Measurements from ENCODE around the gene MAVS. TPM values are rescaled to one million over a fixed set of nuclear protein-coding genes. Genes with fewer than 3 reads are reported as not detected.

The MAVS gene
- total and polyA plus RNA-seq, 9 of the 15 experiments (the other 6 are each of a cell fraction or from before 2014, with no cell fraction given): 1.6 to 22.0 (median 11.3) TPM

DNA sequence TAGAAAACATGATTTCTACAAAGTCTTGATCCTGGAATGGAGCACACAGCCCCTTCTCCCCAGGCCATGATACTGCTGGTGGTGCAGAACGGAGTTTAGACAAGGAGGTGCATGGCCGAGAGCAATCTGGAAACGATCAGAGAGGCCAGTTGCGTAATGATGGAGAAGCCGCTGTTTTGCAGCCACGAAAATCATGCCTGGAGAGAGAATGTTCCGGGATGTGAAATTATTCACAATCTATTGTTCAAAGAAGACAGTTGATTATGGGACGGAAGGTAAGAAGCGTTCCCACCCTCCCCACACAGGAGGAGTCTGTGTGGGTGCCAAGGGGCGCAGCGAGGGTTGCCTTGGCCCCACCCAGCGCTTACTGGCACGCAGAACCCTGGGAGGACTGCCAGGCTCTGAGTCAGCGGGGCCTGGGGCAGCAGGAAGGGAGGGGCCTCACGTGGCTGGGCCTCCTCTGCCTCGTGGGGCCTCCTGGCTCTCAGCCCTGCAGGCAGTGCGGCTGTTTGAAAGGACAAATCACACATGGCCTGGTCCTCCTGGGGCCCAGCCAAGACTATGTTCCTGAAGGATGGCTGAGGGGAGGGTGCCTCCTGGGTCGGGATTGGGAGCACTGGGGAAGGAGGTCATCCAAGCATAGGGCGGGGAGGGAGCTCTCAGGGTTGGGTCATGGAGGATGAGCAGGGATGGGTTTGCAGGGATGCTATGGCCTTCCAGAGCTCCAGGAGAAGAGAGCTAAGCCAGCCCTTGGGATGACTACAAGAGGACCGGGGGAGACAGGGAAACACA lies 35.0 kb upstream of the MAVS start (continued):
- TF ChIP-seq XRCC5 (IDR thresholded peaks at IDR 0.05; ENCODE audit: low read depth, low read length) (no peak), FOS (IDR thresholded peaks at IDR 0.05; ENCODE audit: extremely low read depth, insufficient read length) (no peak), THAP7 (CRISPR knock-in tag; IDR thresholded peaks at IDR 0.05) (no peak), PTBP1 (IDR thresholded peaks at IDR 0.05; ENCODE audit: low read depth, low read length) (no peak), FOSL1 (tag; conservative IDR thresholded peaks at IDR 0.05) (peak; percentile 84), RBM15 (IDR thresholded peaks at IDR 0.05; ENCODE audit: insufficient read depth, low read length) (no peak), JUND (IDR thresholded peaks at IDR 0.05; ENCODE audit: borderline replicate concordance, low read depth, low read length) (peak; percentile 67; the same call in 1 of the 2 replicates), JUND (tag; IDR thresholded peaks at IDR 0.05; ENCODE audit: borderline replicate concordance, low read depth, low read length) (peak; percentile 66; the same call in 2 of the 3 replicates), CREM (IDR thresholded peaks at IDR 0.05; ENCODE audit: low read depth) (no peak; the same call in 1 of the 2 replicates), KLF1 (tag; IDR thresholded peaks at IDR 0.05) (no peak), RFX5 (IDR thresholded peaks at IDR 0.05; ENCODE audit: low read depth, low read length) (no peak), ATF3 (IDR thresholded peaks at IDR 0.05) (peak; percentile 71), ATF3 (CRISPR knock-in tag; conservative IDR thresholded peaks at IDR 0.05) (no peak), ESRRB (CRISPR knock-in tag; IDR thresholded peaks at IDR 0.05; ENCODE audit: borderline replicate concordance) (no peak), SP1 (CRISPR knock-in tag; IDR thresholded peaks at IDR 0.05) (no peak), PRPF4 (IDR thresholded peaks at IDR 0.05; ENCODE audit: insufficient read depth, low read depth, low read length, poor library complexity, severe bottlenecking) (no peak), MYBL2 (IDR thresholded peaks at IDR 0.05; ENCODE audit: low read depth) (no peak), MYBL2 (CRISPR knock-in tag; IDR thresholded peaks at IDR 0.05; ENCODE audit: borderline replicate concordance) (no peak), ETV1 (tag; conservative IDR thresholded peaks at IDR 0.05; ENCODE audit: low read depth) (no peak), RBM17 (IDR thresholded peaks at IDR 0.05; ENCODE audit: borderline replicate concordance, low read depth, low read length) (no peak)
- TF ChIP-seq, protein P1, sequence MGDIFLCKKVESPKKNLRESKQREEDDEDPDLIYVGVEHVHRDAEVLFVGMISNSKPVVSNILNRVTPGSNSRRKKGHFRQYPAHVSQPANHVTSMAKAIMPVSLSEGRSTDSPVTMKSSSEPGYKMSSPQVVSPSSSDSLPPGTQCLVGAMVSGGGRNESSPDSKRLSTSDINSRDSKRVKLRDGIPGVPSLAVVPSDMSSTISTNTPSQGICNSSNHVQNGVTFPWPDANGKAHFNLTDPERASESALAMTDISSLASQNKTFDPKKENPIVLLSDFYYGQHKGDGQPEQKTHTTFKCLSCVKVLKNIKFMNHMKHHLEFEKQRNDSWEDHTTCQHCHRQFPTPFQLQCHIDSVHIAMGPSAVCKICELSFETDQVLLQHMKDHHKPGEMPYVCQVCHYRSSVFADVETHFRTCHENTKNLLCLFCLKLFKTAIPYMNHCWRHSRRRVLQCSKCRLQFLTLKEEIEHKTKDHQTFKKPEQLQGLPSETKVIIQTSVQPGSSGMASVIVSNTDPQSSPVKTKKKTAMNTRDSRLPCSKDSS (IDR thresholded peaks at IDR 0.05; ENCODE audit: low read depth, partially characterized antibody): no peak
- TF ChIP-seq, protein P2, sequence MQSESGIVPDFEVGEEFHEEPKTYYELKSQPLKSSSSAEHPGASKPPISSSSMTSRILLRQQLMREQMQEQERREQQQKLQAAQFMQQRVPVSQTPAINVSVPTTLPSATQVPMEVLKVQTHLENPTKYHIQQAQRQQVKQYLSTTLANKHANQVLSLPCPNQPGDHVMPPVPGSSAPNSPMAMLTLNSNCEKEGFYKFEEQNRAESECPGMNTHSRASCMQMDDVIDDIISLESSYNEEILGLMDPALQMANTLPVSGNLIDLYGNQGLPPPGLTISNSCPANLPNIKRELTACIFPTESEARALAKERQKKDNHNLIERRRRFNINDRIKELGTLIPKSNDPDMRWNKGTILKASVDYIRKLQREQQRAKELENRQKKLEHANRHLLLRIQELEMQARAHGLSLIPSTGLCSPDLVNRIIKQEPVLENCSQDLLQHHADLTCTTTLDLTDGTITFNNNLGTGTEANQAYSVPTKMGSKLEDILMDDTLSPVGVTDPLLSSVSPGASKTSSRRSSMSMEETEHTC (IDR thresholded peaks at IDR 0.05): no peak
